Left kidney (tissue), 8 donors: ENCODE data around the gene C11orf97. TPM values are rescaled to one million over a fixed set of nuclear protein-coding genes. Genes with fewer than 3 reads are reported as not detected.
"Not testable (repeated sequence)": the region's sequence is repeated elsewhere in the genome, so short reads cannot be mapped to it uniquely, and the experiment has no call there.

ENCODE experiments used
- DNase-seq: peaks from one replicate; pipeline ENCODE4 v3.0.0-alpha.2; 2013
- long read RNA-seq, 8 donors: transcript quantifications; one replicate each; lab custom pipeline, GENCODE V29; 2026
- polyA plus RNA-seq: library from polyadenylated mRNA; unstranded; fragments of 120-200 nt; gene quantifications from one replicate; pipeline ENCODE4 v1.2.1, GENCODE V29; 2013; ENCODE audit not compliant: insufficient read length

The C11orf97 gene
- 0.20 TPM for polyA plus RNA-seq
- long read RNA-seq, donor 1: 0 reads
- long read RNA-seq, donor 2: 0 reads
- long read RNA-seq, donor 3: 0 reads
- long read RNA-seq, donor 4: 0 reads
- long read RNA-seq, donor 5: 0 reads
- long read RNA-seq, donor 6: 0 reads
- long read RNA-seq, donor 7: 0 reads
- long read RNA-seq, donor 8: 0 reads

DNA sequence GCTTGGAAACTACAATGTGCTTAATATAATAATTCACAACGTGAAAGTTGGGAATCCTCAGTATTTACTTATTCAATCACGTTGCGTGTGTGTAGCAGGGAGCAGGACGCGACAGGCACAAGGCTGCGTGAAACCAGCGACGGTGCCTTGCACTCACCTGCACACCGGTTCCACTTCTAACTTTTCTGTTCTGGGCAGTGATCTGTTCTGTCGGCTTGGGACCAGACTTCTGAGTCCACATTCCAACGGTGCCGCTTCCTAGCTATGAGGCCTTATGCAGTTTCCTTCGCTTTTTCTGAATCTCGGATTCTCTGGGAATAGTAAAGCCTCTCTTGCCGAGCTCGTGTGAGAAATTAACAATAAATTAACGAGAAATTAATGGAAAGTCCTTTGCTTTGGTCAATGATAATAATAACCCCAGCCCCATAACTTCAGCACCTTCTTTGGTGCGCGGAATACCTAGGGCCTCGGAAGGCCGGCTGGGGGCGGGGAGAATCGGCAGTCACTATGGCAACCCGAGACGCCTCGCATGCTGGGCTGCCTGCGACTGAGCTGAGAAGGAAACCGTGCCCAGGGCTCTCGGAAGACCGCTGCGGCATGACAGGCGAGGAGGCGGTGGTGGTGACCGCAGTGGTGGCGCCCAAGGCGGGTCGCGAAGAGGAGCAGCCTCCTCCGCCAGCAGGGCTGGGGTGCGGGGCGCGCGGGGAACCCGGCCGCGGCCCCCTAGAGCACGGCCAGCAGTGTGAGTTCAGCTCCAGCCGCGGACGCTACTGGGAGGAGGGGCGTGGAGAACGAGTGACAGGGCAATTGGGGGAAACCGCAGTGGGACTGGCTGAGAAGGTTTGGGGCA lies at the start of gene C11orf97:
Gene C11orf97 (plus strand): TSS at position 530 of the 850 bp plus-strand sequence. CDS start 68 bp downstream, at position 598.
- peak; percentile 58 for DNase-seq

- DNase-seq: no peak
Measured at GRCh38 chr11:94469416-94469815, 42.8 kb upstream of the C11orf97 start.

GRCh38 chr11:94472916-94473799 lies 39.1 kb upstream of the C11orf97 start:
- DNase-seq: no peak

DNA sequence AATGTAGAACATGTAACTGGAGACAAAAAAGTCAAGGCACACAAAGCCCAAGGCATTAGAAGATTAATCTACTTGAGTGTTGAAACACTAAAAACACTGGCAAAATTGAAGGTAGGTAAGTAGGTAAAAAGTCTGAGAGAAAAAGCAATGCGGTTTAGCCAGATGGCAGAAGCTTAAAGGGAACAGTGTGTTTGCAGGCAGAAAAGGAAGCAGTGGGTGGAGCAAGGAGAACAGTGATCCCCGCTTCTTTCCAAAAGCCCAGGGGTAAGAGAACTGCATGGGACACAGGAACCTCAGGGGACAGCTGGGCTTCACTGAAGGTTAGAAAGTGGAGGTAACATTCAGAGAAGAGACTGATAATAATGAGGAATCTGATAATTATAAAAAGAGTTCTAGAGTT lies 34.6 kb upstream of the C11orf97 start:
- DNase-seq: no peak

- no peak for DNase-seq
Measured at GRCh38 chr11:94481342-94481741, 30.9 kb upstream of the C11orf97 start.

DNA sequence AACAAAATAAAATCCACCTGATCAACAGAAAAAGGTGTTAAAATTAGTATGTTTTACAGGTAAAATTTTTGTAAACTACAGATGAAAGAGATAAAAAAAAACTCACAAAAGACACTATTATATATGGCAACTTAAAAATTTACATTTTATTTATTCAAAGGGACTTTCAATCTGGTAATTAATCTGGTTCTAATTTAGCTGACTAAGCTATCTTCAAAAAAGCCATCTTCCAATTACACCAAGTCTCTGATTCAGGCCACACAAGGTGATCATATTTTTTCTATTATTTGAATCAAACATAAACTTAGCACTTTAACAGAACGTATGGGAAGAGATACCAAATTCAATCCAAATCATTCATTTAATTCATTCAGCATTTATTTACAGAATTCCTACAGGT lies 26.2 kb upstream of the C11orf97 start:
- no peak for DNase-seq

DNA sequence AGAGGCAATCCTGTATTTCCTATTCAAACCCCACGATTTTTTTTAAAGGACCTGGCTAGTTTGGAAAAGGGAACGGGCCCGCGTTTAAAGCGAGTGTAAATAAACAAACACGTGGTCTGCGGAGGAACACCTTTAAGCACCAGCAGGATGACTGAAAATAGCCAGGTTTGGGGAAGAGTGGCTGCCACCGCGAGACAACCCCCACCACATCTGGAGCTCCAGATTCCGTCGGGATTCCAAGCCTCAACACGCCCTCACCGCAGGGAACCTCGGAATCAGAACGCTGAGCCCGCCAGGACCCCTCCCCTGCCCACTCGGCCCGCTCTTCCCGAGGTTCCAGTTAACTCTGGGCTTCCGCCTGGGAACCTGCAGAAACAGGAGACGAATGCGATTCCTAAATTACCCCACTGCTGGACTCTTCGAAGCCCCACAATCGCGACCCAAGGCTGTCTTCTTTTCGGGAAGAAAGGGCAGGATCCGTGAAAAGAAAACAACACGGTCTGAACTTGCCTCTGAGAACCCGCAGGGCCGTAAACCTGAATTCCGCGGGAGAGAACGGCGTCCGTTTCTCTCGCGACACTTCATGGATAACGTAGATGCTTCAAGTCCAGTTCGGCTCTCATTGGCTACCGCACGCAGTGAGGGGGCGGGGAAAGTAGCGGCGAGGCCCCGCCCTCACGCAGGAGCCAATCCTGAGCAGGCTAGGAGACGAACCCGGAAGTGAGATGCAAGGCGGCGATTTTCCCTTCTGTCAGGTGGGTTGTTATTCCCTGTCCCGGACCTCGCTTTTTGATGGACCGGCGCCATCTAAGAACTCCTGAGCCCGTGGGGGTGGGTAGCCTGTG lies 18.8 kb upstream of the C11orf97 start, which contains the start of the genes ANKRD49 and MRE11:
Gene ANKRD49 (plus strand): TSS at position 704 of the 845 bp plus-strand sequence. CDS start 2,710 bp downstream, outside the sequence.
Gene MRE11 (minus strand): TSS at position 564 of the 845 bp plus-strand sequence. CDS start 1,043 bp downstream, outside the sequence.
- peak; percentile 98 for DNase-seq

- no peak for DNase-seq
Measured at GRCh38 chr11:94494126-94494680, 18.1 kb upstream of the C11orf97 start.

- no peak for DNase-seq
Measured at GRCh38 chr11:94500181-94500580, 12.1 kb upstream of the C11orf97 start.

DNA sequence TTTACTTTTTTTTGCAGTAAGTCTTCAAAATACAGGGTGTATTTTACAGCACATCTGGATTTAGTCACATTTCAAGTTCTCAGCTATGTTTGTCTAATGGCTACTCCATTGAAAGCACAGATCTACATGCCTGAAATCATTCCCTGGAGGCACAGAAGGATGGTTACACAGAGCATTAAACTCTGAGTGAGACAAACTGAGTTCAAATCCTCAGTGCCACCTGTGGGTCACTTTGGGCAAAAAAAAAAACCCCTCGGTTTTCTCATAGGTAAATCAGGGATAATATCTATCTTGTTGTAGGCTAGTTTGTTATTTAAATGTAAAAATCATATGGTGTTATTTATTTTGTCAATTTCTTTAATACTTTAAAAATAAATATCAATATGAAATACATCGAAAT lies 10.7 kb upstream of the C11orf97 start:
- DNase-seq: no peak

GRCh38 chr11:94504689-94505293 lies 7.5 kb upstream of the C11orf97 start:
- peak; percentile 60 for DNase-seq

- not testable (repeated sequence) for DNase-seq
Measured at GRCh38 chr11:94506513-94506912, 5.7 kb upstream of the C11orf97 start.

GRCh38 chr11:94507485-94507884 lies 4.8 kb upstream of the C11orf97 start:
- no peak for DNase-seq

GRCh38 chr11:94513091-94513490 lies 830 bp downstream of the C11orf97 start:
- no peak for DNase-seq

DNA sequence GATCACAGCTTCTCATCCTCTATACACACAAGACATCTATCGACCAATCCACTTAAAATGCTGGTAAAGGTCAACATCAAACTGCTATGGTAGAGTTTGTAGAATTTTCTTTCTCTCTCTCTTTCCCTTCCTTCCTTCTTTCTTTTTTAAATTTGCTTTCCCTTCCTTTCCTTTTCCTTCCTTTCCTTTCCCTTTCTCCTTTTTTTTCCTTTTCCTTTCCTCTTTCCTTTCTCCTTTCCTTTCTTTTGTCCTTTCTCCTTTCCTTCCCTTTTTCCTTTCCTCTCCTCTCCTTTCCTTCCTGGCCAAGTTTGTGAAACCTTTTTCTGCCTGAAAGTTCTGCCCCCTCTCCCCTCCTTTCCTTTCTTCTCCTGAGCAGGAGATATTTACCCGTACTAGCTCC lies 3.1 kb downstream of the C11orf97 start:
- DNase-seq: no peak

DNA sequence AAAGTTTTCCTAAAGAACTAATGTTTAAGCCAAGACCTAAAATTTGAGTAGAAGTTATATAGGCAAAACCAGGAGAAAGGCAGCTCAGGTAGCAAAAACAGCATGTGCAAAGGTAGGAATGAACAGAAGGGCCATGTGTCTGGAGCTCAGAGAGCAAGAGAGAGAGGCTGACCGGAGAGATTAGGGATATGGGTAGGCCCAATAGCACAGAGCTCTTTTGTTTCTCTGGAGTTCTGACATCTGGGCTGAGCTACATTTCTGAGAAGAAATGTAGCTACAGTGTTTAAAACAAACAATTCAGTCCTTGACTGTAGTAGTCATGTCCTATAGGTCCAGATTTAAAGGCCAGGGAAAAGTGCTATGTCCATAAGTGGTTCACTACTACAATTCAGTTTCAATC lies 4.5 kb downstream of the C11orf97 start:
- DNase-seq: no peak

DNA sequence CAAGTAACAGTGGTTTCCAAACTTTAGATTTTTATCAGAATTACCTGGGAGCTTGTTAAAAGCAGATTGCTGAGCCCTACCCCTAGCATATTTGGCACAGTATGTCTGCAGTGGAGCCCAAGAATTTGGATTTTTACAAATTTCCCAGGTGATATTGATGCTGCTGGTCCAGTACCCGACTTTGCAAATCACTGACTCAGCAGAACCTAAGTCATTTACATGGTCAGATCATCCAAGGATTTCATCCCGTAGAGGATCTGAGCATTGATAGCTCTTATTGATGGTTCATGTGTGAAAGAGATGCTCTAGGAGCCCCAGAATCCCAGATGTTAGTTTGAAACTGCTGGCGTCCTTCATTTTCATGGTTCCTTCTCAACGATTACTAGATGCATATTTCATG lies 6.0 kb downstream of the C11orf97 start:
- DNase-seq: no peak

DNA sequence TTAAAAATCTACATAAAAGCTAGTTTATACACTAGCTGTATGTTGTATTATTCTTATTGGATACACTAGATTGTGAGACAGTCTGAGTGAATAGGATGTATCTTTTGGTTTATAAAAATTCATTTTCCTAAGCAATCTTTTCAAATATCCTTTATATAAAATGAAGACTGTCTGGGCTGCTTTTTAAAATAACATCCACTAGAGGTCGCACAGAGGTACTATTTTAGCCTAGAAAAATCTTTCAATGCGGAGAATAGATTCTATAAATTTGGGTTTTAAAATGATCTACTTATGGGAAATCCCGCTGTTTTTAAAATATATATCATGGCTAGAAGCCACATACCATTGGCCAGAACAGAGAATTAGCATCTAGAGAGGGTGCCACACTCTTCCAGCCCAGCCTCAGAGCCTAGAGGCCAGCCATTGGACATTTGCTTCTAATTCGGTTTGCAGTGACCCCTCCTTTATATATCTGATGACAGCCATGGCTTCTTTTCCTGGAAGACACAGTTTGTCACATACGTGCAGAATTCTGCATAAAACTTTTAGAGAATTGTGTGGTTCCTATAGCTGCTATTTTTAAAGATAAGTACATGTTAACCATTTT lies 7.3 kb downstream of the C11orf97 start:
- peak; percentile 31 for DNase-seq

GRCh38 chr11:94521684-94522083 lies 9.4 kb downstream of the C11orf97 start:
- no peak for DNase-seq

GRCh38 chr11:94524341-94524740 lies 12.1 kb downstream of the C11orf97 start:
- no peak for DNase-seq
